ENCODE results near the gene FLCN.

- TF ChIP-seq CTCF (IDR thresholded peaks at IDR 0.05) (no peak), POLR2A (IDR thresholded peaks at IDR 0.05) (no peak)
These were observed 32.2 kb downstream of the FLCN start for GRCh38 chr17:17204635-17205231.

Measured in uterus (tissue), 2 donors.